C4-2B (cell line): ENCODE results near the gene SCYL3.
A peak's percentile ranks its signal among the peaks of the same experiment; 100 is the strongest.

ENCODE experiments used
- H3K27ac ChIP-seq: fragments of 450-650 bp; 2 replicates; pipeline ENCODE4 v1.5.1; 2017
- ZFX ChIP-seq: fragments of 450-650 bp; IDR thresholded peaks from 2 replicates; pipeline ENCODE4 v1.6.1; 2017
- TF ChIP-seq, protein P1 (sequence below): fragments of 450-650 bp; conservative IDR thresholded peaks from 2 replicates; pipeline ENCODE4 v1.5.1; 2017; ENCODE audit warnings: mild to moderate bottlenecking

SCYL3 gene

DNA sequence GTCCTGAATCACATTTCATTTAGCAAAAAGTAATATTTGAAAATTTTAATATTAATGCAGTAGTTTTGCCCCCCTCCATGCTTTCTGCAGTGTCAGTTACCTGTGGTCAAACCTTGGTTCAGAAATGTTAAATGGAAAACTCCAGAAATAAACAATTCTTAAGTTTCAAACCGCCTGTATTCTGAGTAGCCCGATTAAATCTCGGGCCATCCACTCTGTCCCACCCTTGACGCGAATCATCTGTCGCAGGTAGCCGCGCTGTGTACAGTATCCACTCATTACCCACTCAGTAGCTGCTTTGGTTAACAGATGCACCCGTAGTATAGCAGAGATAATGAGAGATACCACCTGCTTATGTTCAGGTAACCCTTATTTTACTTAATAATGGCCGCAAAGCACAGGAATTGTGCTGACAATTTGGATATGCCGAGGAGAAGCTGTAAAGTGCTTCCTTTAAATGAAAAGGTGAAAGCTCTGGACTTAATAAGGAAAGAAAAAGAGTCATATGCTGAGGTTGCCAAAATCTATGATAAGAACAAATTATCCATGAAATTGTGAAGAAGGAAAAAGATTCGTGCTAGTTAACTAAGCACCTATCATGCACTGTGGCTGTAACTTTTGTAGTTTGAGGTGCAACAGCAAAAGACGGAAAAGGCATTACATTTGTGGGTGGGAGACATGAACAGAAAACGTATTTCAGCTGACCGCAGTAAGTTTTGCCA, 889 bp upstream of the SCYL3 start:
- peak overlapping the region; percentile 99 for H3K27ac ChIP-seq
- TF ChIP-seq, protein P1, sequence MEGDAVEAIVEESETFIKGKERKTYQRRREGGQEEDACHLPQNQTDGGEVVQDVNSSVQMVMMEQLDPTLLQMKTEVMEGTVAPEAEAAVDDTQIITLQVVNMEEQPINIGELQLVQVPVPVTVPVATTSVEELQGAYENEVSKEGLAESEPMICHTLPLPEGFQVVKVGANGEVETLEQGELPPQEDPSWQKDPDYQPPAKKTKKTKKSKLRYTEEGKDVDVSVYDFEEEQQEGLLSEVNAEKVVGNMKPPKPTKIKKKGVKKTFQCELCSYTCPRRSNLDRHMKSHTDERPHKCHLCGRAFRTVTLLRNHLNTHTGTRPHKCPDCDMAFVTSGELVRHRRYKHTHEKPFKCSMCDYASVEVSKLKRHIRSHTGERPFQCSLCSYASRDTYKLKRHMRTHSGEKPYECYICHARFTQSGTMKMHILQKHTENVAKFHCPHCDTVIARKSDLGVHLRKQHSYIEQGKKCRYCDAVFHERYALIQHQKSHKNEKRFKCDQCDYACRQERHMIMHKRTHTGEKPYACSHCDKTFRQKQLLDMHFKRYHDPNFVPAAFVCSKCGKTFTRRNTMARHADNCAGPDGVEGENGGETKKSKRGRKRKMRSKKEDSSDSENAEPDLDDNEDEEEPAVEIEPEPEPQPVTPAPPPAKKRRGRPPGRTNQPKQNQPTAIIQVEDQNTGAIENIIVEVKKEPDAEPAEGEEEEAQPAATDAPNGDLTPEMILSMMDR = no peak
- TF ChIP-seq ZFX = no peak

DNA sequence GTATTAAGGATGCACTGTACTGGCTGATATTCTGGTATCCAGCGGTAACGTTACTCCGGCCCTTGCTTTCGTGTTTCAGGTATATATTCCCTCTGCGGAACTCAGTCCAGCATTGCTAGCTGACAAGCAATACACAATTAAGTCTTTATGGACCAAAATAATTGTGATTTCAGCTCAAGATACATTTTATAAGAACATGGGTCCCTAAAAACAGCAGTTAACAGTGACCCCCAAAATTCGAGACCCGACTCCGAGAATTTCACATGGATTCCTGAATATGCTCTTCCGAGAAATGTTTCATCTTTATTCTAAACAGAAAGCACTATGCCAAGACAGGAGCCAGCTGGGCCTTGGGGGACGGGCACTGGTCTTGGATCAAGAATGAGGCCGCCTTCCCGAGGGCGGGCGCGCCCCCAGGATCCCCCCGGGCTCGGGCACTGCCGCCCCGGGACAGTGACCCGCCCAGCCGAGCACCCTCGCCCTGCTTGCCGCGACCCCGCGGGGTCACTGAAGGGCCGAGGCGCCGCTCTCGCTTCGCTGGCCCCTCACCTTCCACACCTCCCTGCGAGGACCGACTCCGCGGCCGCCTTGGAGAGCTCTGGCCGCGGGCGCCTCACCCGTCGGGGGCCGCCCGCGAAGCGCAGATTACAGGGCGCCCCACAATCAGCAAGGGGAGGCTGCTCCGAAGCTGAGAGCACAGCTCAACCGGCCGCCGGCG, 610 bp downstream of the SCYL3 start:
- peak overlapping the region; percentile 99 for H3K27ac ChIP-seq

DNA sequence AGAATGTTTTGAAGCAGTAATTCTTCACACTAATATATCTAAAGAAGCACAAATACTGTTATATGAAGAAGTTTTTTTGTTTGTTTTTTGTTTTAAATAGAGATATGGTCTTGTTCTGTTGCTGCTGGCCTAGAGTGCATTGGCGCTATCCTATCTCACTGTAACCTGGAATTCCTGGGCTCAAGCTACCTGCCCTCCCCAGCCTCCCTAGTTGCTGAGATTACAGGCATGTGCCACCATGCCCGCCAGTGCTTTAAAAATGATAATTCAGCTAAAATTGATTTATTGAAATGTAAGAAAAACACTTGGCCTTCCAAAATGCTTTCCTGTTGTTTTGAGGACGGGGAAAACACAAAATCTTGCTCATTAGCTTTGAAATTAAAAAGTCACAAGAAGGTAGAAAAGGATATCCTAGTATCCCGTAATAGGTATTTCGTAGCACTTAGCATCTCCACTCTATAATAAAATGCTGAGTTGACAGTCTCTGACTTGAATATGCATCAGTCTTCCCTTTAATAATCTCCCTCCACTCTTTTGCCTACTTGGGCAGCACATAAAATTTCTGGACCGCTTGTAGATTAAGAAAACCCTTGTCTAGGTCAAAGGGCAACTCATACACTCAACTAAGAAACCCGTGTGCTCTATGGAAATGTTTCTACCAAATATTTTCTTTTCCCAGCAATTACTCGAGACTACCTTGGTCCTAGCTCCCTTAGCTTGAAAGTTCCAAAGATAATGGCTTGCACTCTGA, 1.3 kb downstream of the SCYL3 start:
- peak overlapping the region; percentile 99 for H3K27ac ChIP-seq
- TF ChIP-seq, protein P1 = no peak
- no peak for TF ChIP-seq ZFX

More for the DNA sequence above, 610 bp downstream of the SCYL3 start:
- TF ChIP-seq ZFX = peak; percentile 61
- TF ChIP-seq, protein P1 = no peak

DNA sequence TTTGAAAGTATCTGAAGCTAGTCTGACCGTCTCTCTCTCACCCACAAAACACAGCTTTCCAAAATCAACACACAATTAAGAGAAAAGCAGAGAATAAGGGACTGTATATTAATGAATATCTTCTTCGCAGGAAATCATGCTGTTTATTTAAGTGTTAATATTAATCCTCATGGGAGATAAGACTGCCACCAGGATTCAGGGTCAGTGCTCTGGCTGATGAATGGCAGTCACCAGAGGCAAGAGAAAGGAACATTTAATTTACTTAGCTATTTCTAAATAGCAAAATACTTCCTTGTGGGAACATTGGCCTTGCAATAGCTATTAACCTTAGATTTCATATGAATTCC, 2.2 kb downstream of the SCYL3 start:
- TF ChIP-seq, protein P1 = no peak
- no peak for TF ChIP-seq ZFX
- H3K27ac ChIP-seq = peak overlapping the region; percentile 75; the same call in 1 of the 2 replicates

DNA sequence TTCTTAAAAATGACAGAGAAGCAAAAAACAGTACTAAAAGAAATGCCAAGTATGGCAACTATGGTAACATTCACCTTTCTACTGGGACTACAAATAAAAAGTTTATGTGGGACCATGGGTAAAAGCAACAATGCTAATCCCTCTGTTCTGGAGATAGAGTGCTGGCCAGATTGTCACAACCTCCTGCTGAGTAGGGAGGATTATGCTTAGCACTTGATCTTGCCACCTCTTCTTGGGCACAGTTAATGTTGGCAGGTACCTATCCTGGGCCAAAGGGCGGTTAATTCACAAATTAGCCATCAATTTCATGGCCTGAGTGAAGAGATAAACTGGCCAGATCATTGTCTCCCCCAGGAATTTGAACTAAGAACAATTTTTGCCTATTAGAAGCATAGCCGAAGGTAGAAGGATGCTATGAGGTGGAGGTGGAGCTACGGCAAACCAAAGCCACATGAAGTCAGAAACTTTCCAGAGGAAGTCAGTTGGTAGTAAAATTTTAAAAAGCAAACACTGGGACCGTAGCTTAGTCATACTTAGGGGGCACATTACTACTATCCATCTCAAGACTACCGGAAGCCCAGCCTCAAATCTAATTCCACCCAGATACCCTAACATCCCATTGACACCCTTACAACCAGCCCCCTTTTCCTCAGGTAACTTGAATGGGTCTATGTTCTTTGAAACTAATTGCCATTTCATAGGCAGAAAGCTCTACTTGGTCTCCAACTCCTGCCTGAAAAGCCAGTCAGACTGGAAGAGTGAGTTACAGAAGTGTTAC, 2.7 kb downstream of the SCYL3 start:
- no peak for TF ChIP-seq ZFX
- TF ChIP-seq, protein P1 = no peak
- peak overlapping the region; percentile 75; the same call in 1 of the 2 replicates for H3K27ac ChIP-seq

DNA sequence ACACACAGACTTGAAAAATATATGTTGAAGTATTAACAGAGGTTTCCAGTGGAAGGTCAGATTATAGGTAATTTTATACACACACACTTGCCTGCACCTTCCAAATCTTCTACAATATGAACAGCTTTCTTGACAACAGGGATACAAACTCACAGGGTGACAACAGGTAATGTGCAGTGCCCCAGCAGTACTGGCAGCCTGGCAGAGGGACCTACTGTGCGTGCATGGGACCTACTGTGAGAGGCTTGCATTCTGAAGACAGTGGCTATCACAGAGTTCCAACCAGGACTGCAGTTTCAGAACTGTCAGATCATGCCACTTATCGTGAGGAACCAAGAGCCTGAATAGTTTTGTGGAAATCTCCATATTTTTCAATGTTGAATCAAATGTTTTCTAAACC, 3.8 kb downstream of the SCYL3 start:
- peak overlapping the region; percentile 43 for H3K27ac ChIP-seq

More for the DNA sequence above, 3.8 kb downstream of the SCYL3 start:
- TF ChIP-seq, protein P1 = no peak
- no peak for TF ChIP-seq ZFX
